H1 (cell line): Measurements from ENCODE around the gene CACNA1G.

ENCODE experiments used
- CTCF ChIP-seq, 3 experiments: IDR thresholded peaks; 1 replicate in 2 of 3; 2 replicates in 1 of 3; pipeline versions ENCODE4 v1.5.1 to v1.6.1; 2011; ENCODE audit warnings: low read length in 3 of 3, mild to moderate bottlenecking in 3 of 3, inconsistent platforms in 2 of 3, low read depth in 1 of 3, moderate library complexity in 1 of 3; ENCODE audit not compliant: insufficient read depth in 1 of 3; ENCODE audit errors: control extremely low read depth in 1 of 3
- EGR1 ChIP-seq: IDR thresholded peaks from 2 replicates; pipeline ENCODE4 v1.6.1; 2011; ENCODE audit warnings: low read depth, low read length, borderline replicate concordance
- EP300 ChIP-seq, 2 experiments: IDR thresholded peaks; 1 replicate in 1 of 2; 2 replicates in 1 of 2; pipeline ENCODE4 v1.6.1; 2011 to 2012; ENCODE audit warnings: low read depth in 2 of 2, low read length in 2 of 2, mild to moderate bottlenecking in 2 of 2, borderline replicate concordance in 1 of 2, inconsistent platforms in 1 of 2, moderate library complexity in 1 of 2
- EZH2 ChIP-seq: fragments of 200-600 bp; sonication (generic); IDR thresholded peaks from 2 replicates; pipeline ENCODE4 v1.7.1; 2012; ENCODE audit warnings: low read depth, mild to moderate bottlenecking, moderate library complexity, low read length, inconsistent platforms; ENCODE audit not compliant: severe bottlenecking
- MAX ChIP-seq: IDR thresholded peaks from 2 replicates; pipeline ENCODE4 v1.6.1; 2012; ENCODE audit warnings: inconsistent platforms
- POLR2A ChIP-seq, 2 experiments: IDR thresholded peaks; 1 replicate in 1 of 2; 2 replicates in 1 of 2; pipeline ENCODE4 v1.6.1; 2011; ENCODE audit warnings: low read depth in 2 of 2, low read length in 2 of 2, mild to moderate bottlenecking in 2 of 2; ENCODE audit errors: control extremely low read depth in 1 of 2
- POU5F1 ChIP-seq: IDR thresholded peaks from 2 replicates; pipeline ENCODE4 v1.6.1; 2011; ENCODE audit warnings: low read depth, mild to moderate bottlenecking, low read length, moderate library complexity
- SIN3A ChIP-seq, 2 experiments: IDR thresholded peaks in 1 of 2; conservative IDR thresholded peaks in 1 of 2; 2 replicates each; pipeline ENCODE4 v1.6.1; 2011 to 2012; ENCODE audit warnings: low read length in 2 of 2, improper control_type of control experiment in 1 of 2, low read depth in 1 of 2, mild to moderate bottlenecking in 1 of 2

- TF ChIP-seq EZH2, result no peak
- TF ChIP-seq CTCF (IDR thresholded peaks at IDR 0.05; ENCODE audit: control extremely low read depth in 1 of 3, insufficient read depth in 1 of 3, low read depth in 1 of 3, low read length in 3 of 3), result no peak
- no peak for TF ChIP-seq POLR2A (IDR thresholded peaks at IDR 0.05; ENCODE audit: control extremely low read depth in 1 of 2, low read depth in 2 of 2, low read length in 2 of 2)
- TF ChIP-seq SIN3A (conservative IDR thresholded peaks at IDR 0.05 in 1 of 2, IDR thresholded peaks at IDR 0.05 in 1 of 2; ENCODE audit: low read depth in 1 of 2, low read length in 2 of 2), result no peak
- no peak for TF ChIP-seq EP300 (IDR thresholded peaks at IDR 0.05; ENCODE audit: borderline replicate concordance in 1 of 2, low read depth in 2 of 2, low read length in 2 of 2)
- TF ChIP-seq MAX, result no peak
- no peak for TF ChIP-seq POU5F1
- no peak for TF ChIP-seq EGR1
These were observed 9.1 kb upstream of the CACNA1G start for GRCh38 chr17:50551433-50551815.
